ENCODE measurements around the gene ADAM22.

DNA sequence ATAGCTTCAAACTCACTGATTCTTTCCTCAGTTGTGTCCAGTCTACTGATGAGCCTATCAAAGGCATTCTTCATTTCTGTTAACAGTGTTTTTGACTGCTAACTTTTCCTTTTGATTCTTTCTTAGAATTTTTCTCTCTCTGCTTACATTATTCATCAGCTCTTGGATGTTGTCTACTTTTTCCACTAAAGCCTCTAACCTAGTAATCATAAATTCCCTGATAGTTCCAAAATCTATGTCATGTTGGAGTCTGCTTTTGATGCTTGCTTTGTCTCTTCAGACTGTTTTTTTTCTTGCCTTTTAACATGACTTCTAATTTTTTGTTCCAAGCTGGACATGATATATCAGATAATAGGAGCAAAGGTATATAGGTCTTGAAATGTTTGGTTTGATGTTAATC is 78.0 kb downstream of the ADAM22 start:
- no peak for TF ChIP-seq YY1 (IDR thresholded peaks at IDR 0.05)
- TF ChIP-seq, protein P1, sequence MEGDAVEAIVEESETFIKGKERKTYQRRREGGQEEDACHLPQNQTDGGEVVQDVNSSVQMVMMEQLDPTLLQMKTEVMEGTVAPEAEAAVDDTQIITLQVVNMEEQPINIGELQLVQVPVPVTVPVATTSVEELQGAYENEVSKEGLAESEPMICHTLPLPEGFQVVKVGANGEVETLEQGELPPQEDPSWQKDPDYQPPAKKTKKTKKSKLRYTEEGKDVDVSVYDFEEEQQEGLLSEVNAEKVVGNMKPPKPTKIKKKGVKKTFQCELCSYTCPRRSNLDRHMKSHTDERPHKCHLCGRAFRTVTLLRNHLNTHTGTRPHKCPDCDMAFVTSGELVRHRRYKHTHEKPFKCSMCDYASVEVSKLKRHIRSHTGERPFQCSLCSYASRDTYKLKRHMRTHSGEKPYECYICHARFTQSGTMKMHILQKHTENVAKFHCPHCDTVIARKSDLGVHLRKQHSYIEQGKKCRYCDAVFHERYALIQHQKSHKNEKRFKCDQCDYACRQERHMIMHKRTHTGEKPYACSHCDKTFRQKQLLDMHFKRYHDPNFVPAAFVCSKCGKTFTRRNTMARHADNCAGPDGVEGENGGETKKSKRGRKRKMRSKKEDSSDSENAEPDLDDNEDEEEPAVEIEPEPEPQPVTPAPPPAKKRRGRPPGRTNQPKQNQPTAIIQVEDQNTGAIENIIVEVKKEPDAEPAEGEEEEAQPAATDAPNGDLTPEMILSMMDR (IDR thresholded peaks at IDR 0.05; ENCODE audit: low read depth, low read length, missing input control) = no peak
- TF ChIP-seq, protein P2, sequence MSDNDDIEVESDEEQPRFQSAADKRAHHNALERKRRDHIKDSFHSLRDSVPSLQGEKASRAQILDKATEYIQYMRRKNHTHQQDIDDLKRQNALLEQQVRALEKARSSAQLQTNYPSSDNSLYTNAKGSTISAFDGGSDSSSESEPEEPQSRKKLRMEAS (IDR thresholded peaks at IDR 0.05) = no peak
- TF ChIP-seq HNF4G (IDR thresholded peaks at IDR 0.05) = no peak
- TF ChIP-seq FOXA1 (IDR thresholded peaks at IDR 0.05) = no peak
- TF ChIP-seq SP1 (IDR thresholded peaks at IDR 0.05) = no peak
- no peak for TF ChIP-seq JUND (IDR thresholded peaks at IDR 0.05)
- no peak for TF ChIP-seq ZBTB33 (IDR thresholded peaks at IDR 0.05)
- no peak for TF ChIP-seq TAF1 (conservative IDR thresholded peaks at IDR 0.05)
- no peak for TF ChIP-seq RAD21 (IDR thresholded peaks at IDR 0.05)
- TF ChIP-seq REST (IDR thresholded peaks at IDR 0.05) = no peak
- no peak for TF ChIP-seq EGR1 (IDR thresholded peaks at IDR 0.05; ENCODE audit: low read depth in 2 of 2)

All from liver (tissue), 3 donors.